Lower lobe of right lung (tissue), 2 donors: ENCODE data around the gene SNX24. TPM values are rescaled to one million over a fixed set of nuclear protein-coding genes. Genes with fewer than 3 reads are reported as not detected.

Source experiments
- ATAC-seq, 2 donors: fragments of 200-7000 bp; cut with Tn5 transposase; one replicate each; pipeline ENCODE4 v1.9.1; 2020 to 2022; ENCODE audit warnings: mild to moderate bottlenecking in 2 of 2, moderate library complexity in 2 of 2
- DNase-seq: peaks from one replicate; pipeline ENCODE4 v3.0.0-alpha.2; 2020
- H3K27ac ChIP-seq: fragments of 200-600 bp; one replicate; pipeline ENCODE4 v1.8.0; 2022
- H3K27me3 ChIP-seq: fragments of 200-600 bp; one replicate; pipeline ENCODE4 v1.8.0; 2022; ENCODE audit warnings: low read depth
- H3K36me3 ChIP-seq: fragments of 200-600 bp; one replicate; pipeline ENCODE4 v1.8.0; 2022; ENCODE audit warnings: mild to moderate bottlenecking
- H3K4me1 ChIP-seq: fragments of 200-600 bp; one replicate; pipeline ENCODE4 v1.8.0; 2022
- H3K4me3 ChIP-seq: fragments of 200-600 bp; one replicate; pipeline ENCODE4 v1.8.0; 2022; ENCODE audit warnings: mild to moderate bottlenecking
- H3K9me3 ChIP-seq: fragments of 200-600 bp; one replicate; pipeline ENCODE4 v1.8.0; 2022
- intact Hi-C: fragments of 100-400 bp; cut with DNase I; formaldehyde crosslinking; loops from one replicate; pipeline ENCODE4 v1.11.0; 2022
- total RNA-seq: library from RNA; stranded (reverse); fragmentation: NEBNext Ultra II Directional; extraction: Animal tissue kit (Norgen Biotek cat#: 25700); gene quantifications from one replicate; pipeline ENCODE4 v1.2.1, GENCODE V29; 2021
- TF ChIP-seq, protein P1 (sequence below): fragments of 200-600 bp; IDR thresholded peaks from one replicate; pipeline ENCODE4 v1.8.0; 2022; ENCODE audit warnings: antibody characterized with exemption, mild to moderate bottlenecking
- donor health status: DM: no; HTN: yes; CAD: no; lungs with severe emphysema.

The SNX24 gene
- total RNA-seq, 1 donor from 2014 or later = 26.7 TPM

DNA sequence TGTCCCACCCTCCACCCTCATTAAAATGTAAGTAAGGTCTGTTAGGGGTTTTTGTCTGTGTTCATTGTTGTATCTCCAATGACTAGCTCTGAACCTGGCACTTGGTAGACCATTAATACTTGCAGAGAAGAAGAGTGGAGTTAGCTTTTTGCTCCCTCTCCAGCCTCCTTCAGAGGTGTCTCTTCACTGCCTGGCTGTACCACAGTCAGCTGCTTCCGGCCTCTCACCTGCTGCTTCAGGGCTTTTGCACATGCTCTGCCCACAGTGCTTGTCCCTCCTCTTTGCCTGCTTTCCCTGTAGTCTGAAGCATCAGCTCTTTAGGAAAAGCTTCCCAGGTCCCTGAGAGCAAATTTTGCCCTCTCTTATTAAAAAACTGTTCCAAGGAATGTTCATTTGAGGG lies 83.6 kb downstream of the SNX24 start:
- H3K36me3 ChIP-seq = no peaks in the 10 kb centered on the region
- no peak for DNase-seq
- TF ChIP-seq, protein P1, sequence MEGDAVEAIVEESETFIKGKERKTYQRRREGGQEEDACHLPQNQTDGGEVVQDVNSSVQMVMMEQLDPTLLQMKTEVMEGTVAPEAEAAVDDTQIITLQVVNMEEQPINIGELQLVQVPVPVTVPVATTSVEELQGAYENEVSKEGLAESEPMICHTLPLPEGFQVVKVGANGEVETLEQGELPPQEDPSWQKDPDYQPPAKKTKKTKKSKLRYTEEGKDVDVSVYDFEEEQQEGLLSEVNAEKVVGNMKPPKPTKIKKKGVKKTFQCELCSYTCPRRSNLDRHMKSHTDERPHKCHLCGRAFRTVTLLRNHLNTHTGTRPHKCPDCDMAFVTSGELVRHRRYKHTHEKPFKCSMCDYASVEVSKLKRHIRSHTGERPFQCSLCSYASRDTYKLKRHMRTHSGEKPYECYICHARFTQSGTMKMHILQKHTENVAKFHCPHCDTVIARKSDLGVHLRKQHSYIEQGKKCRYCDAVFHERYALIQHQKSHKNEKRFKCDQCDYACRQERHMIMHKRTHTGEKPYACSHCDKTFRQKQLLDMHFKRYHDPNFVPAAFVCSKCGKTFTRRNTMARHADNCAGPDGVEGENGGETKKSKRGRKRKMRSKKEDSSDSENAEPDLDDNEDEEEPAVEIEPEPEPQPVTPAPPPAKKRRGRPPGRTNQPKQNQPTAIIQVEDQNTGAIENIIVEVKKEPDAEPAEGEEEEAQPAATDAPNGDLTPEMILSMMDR = no peak
- intact Hi-C loops = no loop called here
- no peaks in the 10 kb centered on the region for H3K27me3 ChIP-seq
- H3K9me3 ChIP-seq = no peaks in the 10 kb centered on the region
- H3K4me3 ChIP-seq = no peak overlapping the region
- no peak overlapping the region for H3K27ac ChIP-seq
- no peak for ATAC-seq
- no peaks in the 10 kb centered on the region for H3K4me1 ChIP-seq

DNA sequence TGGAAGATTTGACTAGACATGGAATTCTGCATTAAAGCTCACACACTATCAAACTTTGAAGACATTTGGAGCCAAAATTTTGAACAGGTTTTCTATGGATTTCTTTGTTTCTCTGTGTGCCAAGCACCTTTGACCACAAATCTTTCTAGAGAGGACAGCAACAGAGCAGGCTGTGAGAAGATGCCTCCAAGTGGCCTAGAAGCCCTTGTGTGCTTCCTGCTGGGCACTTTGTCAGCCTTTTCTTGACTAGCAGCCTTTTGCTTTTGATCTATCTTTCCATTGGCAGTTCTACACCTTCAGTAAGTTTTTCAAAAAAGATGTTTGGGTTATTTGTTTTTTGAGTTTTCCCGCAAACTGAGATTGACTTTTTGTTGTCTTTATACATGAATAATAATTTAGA lies 84.6 kb downstream of the SNX24 start:
- no peak for ATAC-seq
- intact Hi-C loops = no loop called here
- Histone ChIP-seq H3K27me3 (no peaks in the 10 kb centered on the region), H3K4me1 (no peaks in the 10 kb centered on the region), H3K36me3 (no peaks in the 10 kb centered on the region), H3K4me3 (no peak overlapping the region), H3K9me3 (no peaks in the 10 kb centered on the region), H3K27ac (no peak overlapping the region)
- TF ChIP-seq, protein P1 = no peak
- no peak for DNase-seq

DNA sequence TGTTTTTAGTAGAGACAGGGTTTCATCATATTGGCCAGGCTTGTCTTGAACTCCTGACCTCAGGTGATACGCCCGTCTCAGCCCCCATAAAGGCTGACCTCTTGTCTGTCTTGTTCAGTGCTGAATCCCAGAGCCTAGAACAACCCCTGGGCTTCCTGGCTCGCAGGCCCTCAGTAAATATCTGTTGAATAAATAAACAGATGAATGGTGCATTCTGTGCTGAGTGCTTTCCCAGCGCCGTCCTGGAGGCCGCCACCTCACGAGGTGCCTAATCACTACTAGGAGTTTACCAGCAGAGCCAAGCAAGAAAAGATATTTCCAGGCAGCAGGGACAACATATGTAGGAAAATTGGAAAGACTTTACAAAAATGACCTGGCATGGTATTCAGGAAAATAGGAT lies 88.5 kb downstream of the SNX24 start:
- DNase-seq (no peak), ATAC-seq (no peak)
- no peak overlapping the region for H3K27ac ChIP-seq

DNA sequence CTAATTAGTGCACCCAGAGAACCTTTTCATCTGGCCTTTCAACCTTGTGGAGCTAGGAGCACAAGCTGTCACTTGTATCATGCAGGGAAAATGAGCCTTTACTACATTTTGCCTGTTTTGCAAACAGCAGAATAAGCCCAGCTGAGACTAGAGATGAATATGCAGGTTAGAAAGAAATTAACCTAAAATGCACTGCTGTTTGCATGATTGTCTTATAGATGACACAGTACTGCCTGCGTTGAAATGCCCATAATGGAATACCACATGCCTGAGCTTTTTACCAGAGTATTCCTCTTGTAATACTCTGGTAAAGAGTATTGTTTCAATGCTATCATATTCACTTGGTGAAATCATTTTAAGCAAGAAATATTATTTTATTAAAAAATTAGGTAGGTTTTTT lies 90.7 kb downstream of the SNX24 start:
- intact Hi-C loops = no loop called here
- no peak for ATAC-seq
- no peak for DNase-seq
- Histone ChIP-seq H3K4me3 (no peak overlapping the region), H3K36me3 (no peaks in the 10 kb centered on the region), H3K27me3 (no peaks in the 10 kb centered on the region), H3K27ac (no peak overlapping the region), H3K4me1 (peaks cover 5% of the 10 kb centered on the region), H3K9me3 (no peaks in the 10 kb centered on the region)
- TF ChIP-seq, protein P1 = no peak

More for the DNA sequence above, 88.5 kb downstream of the SNX24 start:
- TF ChIP-seq, protein P1 = no peak
- H3K4me3 ChIP-seq = no peak overlapping the region
- peaks cover 5% of the 10 kb centered on the region for H3K4me1 ChIP-seq
- no peaks in the 10 kb centered on the region for H3K36me3 ChIP-seq
- intact Hi-C loops = no loop called here
- no peaks in the 10 kb centered on the region for H3K27me3 ChIP-seq
- H3K9me3 ChIP-seq = no peaks in the 10 kb centered on the region

DNA sequence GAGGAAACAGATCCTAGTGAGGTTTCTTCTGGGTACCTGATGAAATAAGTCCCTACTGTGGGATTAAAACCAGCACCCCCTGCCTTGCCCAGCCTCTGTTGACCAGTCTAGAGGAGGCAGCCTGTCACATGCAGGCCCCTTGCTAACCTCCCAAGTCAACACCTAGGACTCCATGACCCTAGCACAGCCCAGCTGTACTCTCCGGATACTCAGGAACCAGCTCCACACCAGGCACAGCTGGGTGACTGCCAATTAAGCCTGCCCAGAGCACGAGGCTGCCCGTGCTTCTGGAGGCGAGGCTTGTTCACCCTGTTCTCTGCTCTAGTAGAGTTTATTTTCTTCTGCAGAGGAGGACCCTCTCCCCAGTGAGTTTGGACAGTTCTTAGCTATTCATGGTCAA lies 92.5 kb downstream of the SNX24 start:
- ATAC-seq (peak; percentile 48 to 54), DNase-seq (peak; percentile 48)
- no peaks in the 10 kb centered on the region for H3K27me3 ChIP-seq
- no peak overlapping the region for H3K27ac ChIP-seq
- intact Hi-C loops = no loop called here
- TF ChIP-seq, protein P1 = no peak
- H3K9me3 ChIP-seq = no peaks in the 10 kb centered on the region
- H3K4me3 ChIP-seq = no peak overlapping the region
- peaks cover 14% of the 10 kb centered on the region for H3K4me1 ChIP-seq
- H3K36me3 ChIP-seq = no peaks in the 10 kb centered on the region

DNA sequence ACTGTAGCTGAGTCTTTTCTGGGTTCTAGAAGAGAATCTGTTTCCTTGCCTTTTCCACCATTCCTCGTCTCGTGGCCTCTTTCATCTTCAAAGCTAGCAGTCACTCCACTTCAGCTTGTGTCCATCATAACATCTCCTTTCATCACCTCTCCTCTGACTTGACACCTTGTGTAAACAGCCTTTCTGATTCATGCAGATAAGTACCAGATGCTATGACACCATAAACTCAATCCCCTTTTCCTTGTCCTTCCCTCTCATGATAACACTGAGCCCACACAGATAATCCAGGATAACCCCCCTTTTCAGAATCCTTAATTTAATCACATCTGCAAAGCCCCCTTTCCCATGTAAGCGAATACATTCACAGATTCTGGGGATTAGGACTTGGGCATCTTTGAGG lies 95.5 kb downstream of the SNX24 start:
- Histone ChIP-seq H3K27me3 (no peaks in the 10 kb centered on the region), H3K27ac (no peak overlapping the region), H3K4me3 (no peak overlapping the region), H3K36me3 (no peaks in the 10 kb centered on the region), H3K4me1 (peaks cover 23% of the 10 kb centered on the region), H3K9me3 (no peaks in the 10 kb centered on the region)
- intact Hi-C loops = no loop called here
- TF ChIP-seq, protein P1 = no peak
- DNase-seq (no peak), ATAC-seq (no peak)
